Lower leg skin (tissue), 3 donors: ENCODE data around the gene TMEM132E.

Experiments used
- POLR2A ChIP-seq, 2 donors: fragments of 450-650 bp; IDR thresholded peaks; one replicate each; pipeline ENCODE4 v1.6.1; 2016 to 2017; ENCODE audit warnings: antibody characterized with exemption in 2 of 2, mild to moderate bottlenecking in 1 of 2, moderate library complexity in 1 of 2
- TF ChIP-seq, protein P1 (sequence below), 3 donors: fragments of 450-650 bp; IDR thresholded peaks; one replicate each; pipeline ENCODE4 v1.5.1; 2016; ENCODE audit warnings: antibody characterized with exemption in 3 of 3, mild to moderate bottlenecking in 3 of 3, moderate library complexity in 2 of 3

DNA sequence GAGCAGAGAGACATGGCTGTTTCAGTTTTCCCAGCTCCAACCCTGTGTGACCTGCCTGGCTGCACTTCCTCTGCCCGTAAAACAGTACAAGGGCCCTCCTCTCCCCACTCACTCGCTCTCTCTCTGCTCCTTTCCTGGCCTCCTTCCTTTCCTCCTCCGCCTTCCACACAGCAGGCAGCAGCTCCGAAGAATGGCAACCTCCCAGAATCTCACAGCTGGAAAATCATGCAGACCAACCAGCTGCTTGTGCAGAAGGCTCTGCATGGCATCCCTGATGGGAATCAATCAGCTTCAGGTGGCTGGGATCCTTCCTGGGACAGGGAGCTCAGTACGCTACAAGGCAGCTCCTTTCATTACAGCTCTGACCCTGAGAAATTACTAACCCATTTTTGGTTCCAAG is 27.4 kb downstream of the TMEM132E start:
- TF ChIP-seq, protein P1, sequence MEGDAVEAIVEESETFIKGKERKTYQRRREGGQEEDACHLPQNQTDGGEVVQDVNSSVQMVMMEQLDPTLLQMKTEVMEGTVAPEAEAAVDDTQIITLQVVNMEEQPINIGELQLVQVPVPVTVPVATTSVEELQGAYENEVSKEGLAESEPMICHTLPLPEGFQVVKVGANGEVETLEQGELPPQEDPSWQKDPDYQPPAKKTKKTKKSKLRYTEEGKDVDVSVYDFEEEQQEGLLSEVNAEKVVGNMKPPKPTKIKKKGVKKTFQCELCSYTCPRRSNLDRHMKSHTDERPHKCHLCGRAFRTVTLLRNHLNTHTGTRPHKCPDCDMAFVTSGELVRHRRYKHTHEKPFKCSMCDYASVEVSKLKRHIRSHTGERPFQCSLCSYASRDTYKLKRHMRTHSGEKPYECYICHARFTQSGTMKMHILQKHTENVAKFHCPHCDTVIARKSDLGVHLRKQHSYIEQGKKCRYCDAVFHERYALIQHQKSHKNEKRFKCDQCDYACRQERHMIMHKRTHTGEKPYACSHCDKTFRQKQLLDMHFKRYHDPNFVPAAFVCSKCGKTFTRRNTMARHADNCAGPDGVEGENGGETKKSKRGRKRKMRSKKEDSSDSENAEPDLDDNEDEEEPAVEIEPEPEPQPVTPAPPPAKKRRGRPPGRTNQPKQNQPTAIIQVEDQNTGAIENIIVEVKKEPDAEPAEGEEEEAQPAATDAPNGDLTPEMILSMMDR (IDR thresholded peaks at IDR 0.05) = no peak
- no peak for TF ChIP-seq POLR2A (IDR thresholded peaks at IDR 0.05)
